HepG2 (cell line): ENCODE results near the gene NDRG3. TPM values are rescaled to one million over a fixed set of nuclear protein-coding genes. Genes with fewer than 3 reads are reported as not detected.

Experiments used
- ATAC-seq: fragments of 200-7000 bp; cut with Tn5 transposase; 3 replicates; pipeline ENCODE4 v1.9.1; 2020; ENCODE audit warnings: mild to moderate bottlenecking, moderate library complexity
- BruUV-seq: library from RNA; stranded (reverse); fragments of 400-500 nt; replicated peaks from 2 replicates; lab custom pipeline; 2021; lab: Mats Ljungman, UMichigan
- CTCF ChIA-PET: fragments of 300-600 bp; formaldehyde crosslinking; extraction: SDS; loops from one replicate; lab custom pipeline; 2021; ENCODE audit warnings: low total read pairs, inconsistent platforms, low intra/inter-chr PET ratio; lab: Yijun Ruan, JAX
- POLR2A ChIA-PET: fragments of 350-600 bp; sonication (Branson Sonifier 250); formaldehyde crosslinking; loops from one replicate; lab custom pipeline; 2020; ENCODE audit warnings: antibody characterized with exemption, inconsistent platforms; lab: Yijun Ruan, JAX
- DNase-seq: peaks from one replicate; pipeline ENCODE4 v3.0.0-alpha.2; 2015; ENCODE audit warnings: low spot score
- FAIRE-seq: peaks from 3 replicates; lab custom pipeline; 2011; peaks lifted over from hg19 to GRCh38; lab: Jason Lieb, UNC
- H2AFZ ChIP-seq: one replicate; pipeline ENCODE4 v1.6.1; 2011; ENCODE audit warnings: low read length, inconsistent platforms
- H3K27ac ChIP-seq: fragments of 300-600 bp; 3 replicates; pipeline ENCODE4 v1.8.0; 2011; ENCODE audit warnings: mixed run types, mild to moderate bottlenecking, mixed read lengths, low read length, inconsistent platforms; ENCODE audit not compliant: insufficient read depth; ENCODE audit errors: extremely low read length
- H3K27me3 ChIP-seq, 2 experiments: fragments of 200-600 bp in 1 of 2; 2 replicates in 1 of 2; 3 replicates in 1 of 2; pipeline versions ENCODE4 v1.6.0 to v1.8.0; 2011; ENCODE audit warnings: low read length in 2 of 2, mild to moderate bottlenecking in 2 of 2, moderate library complexity in 2 of 2, inconsistent platforms in 1 of 2; ENCODE audit not compliant: insufficient read depth in 2 of 2, control insufficient read depth in 1 of 2
- H3K36me3 ChIP-seq, 2 experiments: fragments of 200-600 bp in 1 of 2; replicated peaks in 1 of 2; 2 replicates in 1 of 2; 3 replicates in 1 of 2; pipeline versions ENCODE4 v1.5.1 to v1.8.0; 2011; ENCODE audit warnings: low read length in 2 of 2, inconsistent platforms in 1 of 2; ENCODE audit not compliant: insufficient read depth in 2 of 2, control insufficient read depth in 1 of 2
- H3K4me1 ChIP-seq: 2 replicates; pipeline ENCODE4 v1.5.1; 2012; ENCODE audit warnings: low read length, inconsistent platforms; ENCODE audit not compliant: insufficient read depth
- H3K4me2 ChIP-seq: 2 replicates; pipeline ENCODE4 v1.6.0; 2011; ENCODE audit warnings: low read depth, low read length, inconsistent platforms
- H3K4me3 ChIP-seq, 3 experiments: fragments of 200-600 bp in 1 of 3; sonication (generic), shearing (Covaris generic) in 1 of 3; replicated peaks in 1 of 3; 2 replicates each; pipeline ENCODE4 v1.5.1; 2011 to 2016; ENCODE audit warnings: low read length in 3 of 3, inconsistent platforms in 2 of 3, low read depth in 2 of 3, mild to moderate bottlenecking in 2 of 3, control low read depth in 1 of 3, mixed read lengths in 1 of 3; ENCODE audit not compliant: insufficient read depth in 1 of 3
- H3K79me2 ChIP-seq: one replicate; pipeline ENCODE4 v1.6.1; 2011; ENCODE audit warnings: low read length, inconsistent platforms; ENCODE audit not compliant: insufficient read depth
- H3K9ac ChIP-seq: 2 replicates; pipeline ENCODE4 v1.6.0; 2011; ENCODE audit warnings: mild to moderate bottlenecking, low read depth, low read length, inconsistent platforms; ENCODE audit not compliant: insufficient read depth
- H3K9me3 ChIP-seq: 2 replicates; pipeline ENCODE4 v1.5.1; 2012; ENCODE audit warnings: mild to moderate bottlenecking, low read length
- H4K20me1 ChIP-seq: 2 replicates; pipeline ENCODE4 v1.6.0; 2011; ENCODE audit warnings: inconsistent platforms, mild to moderate bottlenecking, low read length, moderate library complexity; ENCODE audit not compliant: insufficient read depth
- ISX ChIP-seq: sonication (generic); formaldehyde crosslinking; conservative IDR thresholded peaks from 2 replicates; pipeline ENCODE4 v1.5.0; 2020; ENCODE audit warnings: missing genetic modification reagents
- MAZ ChIP-seq, 2 experiments: sonication (generic) in 1 of 2; formaldehyde crosslinking in 1 of 2; IDR thresholded peaks; 2 replicates each; pipeline versions ENCODE4 v1.5.0 to v1.6.1; 2012 to 2020; ENCODE audit warnings: low read depth in 2 of 2, mild to moderate bottlenecking in 2 of 2, borderline replicate concordance in 1 of 2, improper control_type of control experiment in 1 of 2, low read length in 1 of 2, missing genetic modification reagents in 1 of 2, moderate library complexity in 1 of 2
- PCBP1 ChIP-seq: fragments of 200-400 bp; formaldehyde crosslinking; IDR thresholded peaks from 2 replicates; pipeline ENCODE4 v1.6.1; 2017; ENCODE audit warnings: mild to moderate bottlenecking, low read depth, low read length, borderline replicate concordance
- SMC3 ChIP-seq: IDR thresholded peaks from 2 replicates; pipeline ENCODE4 v1.6.1; 2011; ENCODE audit warnings: low read length, improper control_type of control experiment
- YY1 ChIP-seq: IDR thresholded peaks from 2 replicates; pipeline ENCODE4 v1.6.1; 2011; ENCODE audit warnings: low read length, low read depth, moderate library complexity, mild to moderate bottlenecking; ENCODE audit not compliant: insufficient read depth, insufficient replicate concordance
- ZFYVE20 ChIP-seq: sonication (generic); formaldehyde crosslinking; IDR thresholded peaks from 2 replicates; pipeline ENCODE4 v1.8.0; 2023; ENCODE audit warnings: low read depth, mild to moderate bottlenecking, moderate library complexity, missing genetic modification reagents, borderline replicate concordance
- ZNF225 ChIP-seq: sonication (generic); formaldehyde crosslinking; IDR thresholded peaks from 2 replicates; pipeline ENCODE4 v1.4.0; 2020; ENCODE audit warnings: mild to moderate bottlenecking, missing genetic modification reagents
- ZNF350 ChIP-seq: sonication (generic); formaldehyde crosslinking; IDR thresholded peaks from 2 replicates; pipeline ENCODE4 v1.4.0; 2020; ENCODE audit warnings: mild to moderate bottlenecking, low read depth, missing genetic modification reagents, borderline replicate concordance
- ZNF460 ChIP-seq: sonication (generic); formaldehyde crosslinking; IDR thresholded peaks from 2 replicates; pipeline ENCODE4 v1.5.1; 2020; ENCODE audit warnings: missing genetic modification reagents, mild to moderate bottlenecking, borderline replicate concordance
- ZNF709 ChIP-seq: sonication (generic); formaldehyde crosslinking; IDR thresholded peaks from 2 replicates; pipeline ENCODE4 v1.5.0; 2020; ENCODE audit warnings: mild to moderate bottlenecking, missing genetic modification reagents
- ZNF773 ChIP-seq: sonication (generic); formaldehyde crosslinking; IDR thresholded peaks from 2 replicates; pipeline ENCODE4 v1.4.0; 2020; ENCODE audit warnings: missing genetic modification reagents, borderline replicate concordance
- ZNF839 ChIP-seq: sonication (generic); formaldehyde crosslinking; IDR thresholded peaks from 2 replicates; pipeline ENCODE4 v1.4.0; 2020; ENCODE audit warnings: missing genetic modification reagents, mild to moderate bottlenecking, borderline replicate concordance
- WGBS: methylation state at CpG from one replicate; pipeline ENCODE4 v1.1.6; 2017; ENCODE audit warnings: low lambda C conversion rate; 5-methylcytosine and 5-hydroxymethylcytosine counted together
- in situ Hi-C: cut with HindIII; loops from 2 replicates; pipeline ENCODE4 v1.10.0; 2017; ENCODE audit warnings: low pct_unique_long_range_greater_than_20kb; ENCODE audit not compliant: extremely low pct_ligation_motif_present
- intact Hi-C: fragments of 100-400 bp; cut with micrococcal nuclease; formaldehyde crosslinking; loops from one replicate; pipeline ENCODE4 v1.10.0; 2022; ENCODE audit not compliant: unreplicated experiment
- polyA plus RNA-seq, 8 experiments: library from polyadenylated mRNA; depleted of rRNA in 3 of 8; stranded (reverse) in 7 of 8; unstranded in 1 of 8; fragments of >200 nt; fragmentation: Illumina TruSeq in 4 of 8; extraction: Trizol in 4 of 8; gene quantifications; 2 replicates each; pipeline versions ENCODE4 v1.2.1 to v1.2.3, GENCODE V29; 2011 to 2016; ENCODE audit warnings: low read depth in 4 of 8, missing spikeins in 1 of 8, mixed read lengths in 1 of 8; ENCODE audit not compliant: insufficient read depth in 1 of 8
- total RNA-seq, 5 experiments: library from RNA; depleted of rRNA; stranded (reverse); fragments of >200 nt; fragmentation: Illumina TruSeq; extraction: Trizol; gene quantifications; 2 replicates each; pipeline ENCODE4 v1.2.3, GENCODE V29; 2016; ENCODE audit warnings: low read depth in 1 of 5
- TF ChIP-seq, protein P1 (sequence below): IDR thresholded peaks from 2 replicates; pipeline ENCODE4 v1.6.1; 2016; ENCODE audit warnings: low read depth, control low read depth
- TF ChIP-seq, protein P2 (sequence below): sonication (generic); formaldehyde crosslinking; IDR thresholded peaks from 2 replicates; pipeline ENCODE4 v1.5.0; 2020; ENCODE audit warnings: mild to moderate bottlenecking, missing genetic modification reagents
- TF ChIP-seq, protein P3 (sequence below): sonication (generic); formaldehyde crosslinking; IDR thresholded peaks from 2 replicates; pipeline ENCODE4 v1.4.0; 2020; ENCODE audit warnings: mild to moderate bottlenecking, missing genetic modification reagents
- TF ChIP-seq, protein P4 (sequence below), 2 experiments: sonication (generic) in 1 of 2; formaldehyde crosslinking in 1 of 2; IDR thresholded peaks; 2 replicates each; pipeline versions ENCODE4 v1.4.0 to v1.6.1; 2018 to 2020; ENCODE audit warnings: missing genetic modification reagents in 2 of 2, borderline replicate concordance in 1 of 2, low read depth in 1 of 2, mild to moderate bottlenecking in 1 of 2, missing biosample characterization in 1 of 2

Gene NDRG3
- total and polyA plus RNA-seq, 2 of the 13 experiments (the other 11 are each of a cell fraction or from before 2014, with no cell fraction given), result 36.0 to 40.5 TPM

DNA sequence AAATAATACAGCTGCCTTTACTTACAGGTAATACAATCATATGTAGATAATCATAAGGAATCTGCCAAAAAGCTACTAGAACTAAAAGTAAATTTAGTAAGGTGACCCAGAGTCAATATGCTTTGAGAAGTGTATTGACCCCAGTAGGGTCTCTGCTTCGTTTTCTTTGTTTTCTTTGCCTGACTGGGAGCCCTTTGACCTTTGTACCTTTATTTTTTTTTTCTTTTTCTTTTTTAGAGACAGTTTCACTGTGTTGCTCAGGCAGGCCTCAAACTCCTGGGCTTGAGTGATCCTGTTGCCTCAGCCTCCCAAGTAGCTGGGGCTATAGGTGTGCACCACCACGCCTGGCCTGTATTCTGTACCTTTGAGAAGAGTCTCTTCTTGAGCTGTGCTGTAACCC is 122.4 kb downstream of the NDRG3 start:
- Histone ChIP-seq H3K4me3 (peak overlapping the region in 1 of 3 experiments; percentile 42; a peak in 1 of 6 replicates), H3K9ac (0 out of 2 replicates have a peak overlapping the region, but pooled peaks have one; percentile 48), H3K4me1 (peaks cover 37% of the 10 kb centered on the region), H3K27ac (peak overlapping the region; percentile 18), H3K36me3 (no peaks in the 10 kb centered on the region), H3K79me2 (no peaks in the 10 kb centered on the region), H3K4me2 (peak overlapping the region; percentile 75), H4K20me1 (no peaks in the 10 kb centered on the region), H2AFZ (no peak overlapping the region), H3K9me3 (no peaks in the 10 kb centered on the region), H3K27me3 (no peaks in the 10 kb centered on the region)
- BruUV-seq, result no TSS peak
- in situ Hi-C loops, result no loop called here
- DNase-seq (peak; percentile 66), ATAC-seq (peak; percentile 55), FAIRE-seq (peak; percentile 30)
- intact Hi-C loops, result no loop called here
- POLR2A ChIA-PET, result interaction anchor here (0.6 to 4.5 kb wide), 9 partner anchors 9 to 48 kb away, joined by 3 to 52 read pairs (median 8); partner anchors contain the start of genes RAB5IF and SLA2
- 40% methylated on average over 2 of the region's 2 CpGs for WGBS
- CTCF ChIA-PET, result no interaction called here
- TF ChIP-seq ZNF709 (CRISPR knock-in tag) (no peak), ISX (CRISPR knock-in tag) (no peak), ZFYVE20 (CRISPR knock-in tag) (no peak), ZNF839 (CRISPR knock-in tag) (no peak), ZNF350 (0 out of 2 replicates have a peak, but pooled peaks have one; percentile 25), ZNF460 (CRISPR knock-in tag) (peak; percentile 98), ZNF773 (no peak), ZNF225 (CRISPR knock-in tag) (no peak), PCBP1 (no peak), SMC3 (no peak), MAZ (IDR thresholded peaks at IDR 0.05; ENCODE audit: borderline replicate concordance, low read depth, low read length) (no peak), MAZ (CRISPR knock-in tag; IDR thresholded peaks at IDR 0.05; ENCODE audit: low read depth) (no peak), YY1 (no peak)
- TF ChIP-seq, protein P1, sequence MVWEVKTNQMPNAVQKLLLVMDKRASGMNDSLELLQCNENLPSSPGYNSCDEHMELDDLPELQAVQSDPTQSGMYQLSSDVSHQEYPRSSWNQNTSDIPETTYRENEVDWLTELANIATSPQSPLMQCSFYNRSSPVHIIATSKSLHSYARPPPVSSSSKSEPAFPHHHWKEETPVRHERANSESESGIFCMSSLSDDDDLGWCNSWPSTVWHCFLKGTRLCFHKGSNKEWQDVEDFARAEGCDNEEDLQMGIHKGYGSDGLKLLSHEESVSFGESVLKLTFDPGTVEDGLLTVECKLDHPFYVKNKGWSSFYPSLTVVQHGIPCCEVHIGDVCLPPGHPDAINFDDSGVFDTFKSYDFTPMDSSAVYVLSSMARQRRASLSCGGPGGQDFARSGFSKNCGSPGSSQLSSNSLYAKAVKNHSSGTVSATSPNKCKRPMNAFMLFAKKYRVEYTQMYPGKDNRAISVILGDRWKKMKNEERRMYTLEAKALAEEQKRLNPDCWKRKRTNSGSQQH (CRISPR knock-in tag), result no peak
- TF ChIP-seq, protein P2, sequence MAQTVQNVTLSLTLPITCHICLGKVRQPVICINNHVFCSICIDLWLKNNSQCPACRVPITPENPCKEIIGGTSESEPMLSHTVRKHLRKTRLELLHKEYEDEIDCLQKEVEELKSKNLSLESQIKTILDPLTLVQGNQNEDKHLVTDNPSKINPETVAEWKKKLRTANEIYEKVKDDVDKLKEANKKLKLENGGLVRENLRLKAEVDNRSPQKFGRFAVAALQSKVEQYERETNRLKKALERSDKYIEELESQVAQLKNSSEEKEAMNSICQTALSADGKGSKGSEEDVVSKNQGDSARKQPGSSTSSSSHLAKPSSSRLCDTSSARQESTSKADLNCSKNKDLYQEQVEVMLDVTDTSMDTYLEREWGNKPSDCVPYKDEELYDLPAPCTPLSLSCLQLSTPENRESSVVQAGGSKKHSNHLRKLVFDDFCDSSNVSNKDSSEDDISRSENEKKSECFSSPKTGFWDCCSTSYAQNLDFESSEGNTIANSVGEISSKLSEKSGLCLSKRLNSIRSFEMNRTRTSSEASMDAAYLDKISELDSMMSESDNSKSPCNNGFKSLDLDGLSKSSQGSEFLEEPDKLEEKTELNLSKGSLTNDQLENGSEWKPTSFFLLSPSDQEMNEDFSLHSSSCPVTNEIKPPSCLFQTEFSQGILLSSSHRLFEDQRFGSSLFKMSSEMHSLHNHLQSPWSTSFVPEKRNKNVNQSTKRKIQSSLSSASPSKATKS (CRISPR knock-in tag), result no peak
- TF ChIP-seq, protein P3, sequence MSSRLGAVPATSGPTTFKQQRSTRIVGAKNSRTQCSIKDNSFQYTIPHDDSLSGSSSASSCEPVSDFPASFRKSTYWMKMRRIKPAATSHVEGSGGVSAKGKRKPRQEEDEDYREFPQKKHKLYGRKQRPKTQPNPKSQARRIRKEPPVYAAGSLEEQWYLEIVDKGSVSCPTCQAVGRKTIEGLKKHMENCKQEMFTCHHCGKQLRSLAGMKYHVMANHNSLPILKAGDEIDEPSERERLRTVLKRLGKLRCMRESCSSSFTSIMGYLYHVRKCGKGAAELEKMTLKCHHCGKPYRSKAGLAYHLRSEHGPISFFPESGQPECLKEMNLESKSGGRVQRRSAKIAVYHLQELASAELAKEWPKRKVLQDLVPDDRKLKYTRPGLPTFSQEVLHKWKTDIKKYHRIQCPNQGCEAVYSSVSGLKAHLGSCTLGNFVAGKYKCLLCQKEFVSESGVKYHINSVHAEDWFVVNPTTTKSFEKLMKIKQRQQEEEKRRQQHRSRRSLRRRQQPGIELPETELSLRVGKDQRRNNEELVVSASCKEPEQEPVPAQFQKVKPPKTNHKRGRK (CRISPR knock-in tag), result no peak
- TF ChIP-seq, protein P4, sequence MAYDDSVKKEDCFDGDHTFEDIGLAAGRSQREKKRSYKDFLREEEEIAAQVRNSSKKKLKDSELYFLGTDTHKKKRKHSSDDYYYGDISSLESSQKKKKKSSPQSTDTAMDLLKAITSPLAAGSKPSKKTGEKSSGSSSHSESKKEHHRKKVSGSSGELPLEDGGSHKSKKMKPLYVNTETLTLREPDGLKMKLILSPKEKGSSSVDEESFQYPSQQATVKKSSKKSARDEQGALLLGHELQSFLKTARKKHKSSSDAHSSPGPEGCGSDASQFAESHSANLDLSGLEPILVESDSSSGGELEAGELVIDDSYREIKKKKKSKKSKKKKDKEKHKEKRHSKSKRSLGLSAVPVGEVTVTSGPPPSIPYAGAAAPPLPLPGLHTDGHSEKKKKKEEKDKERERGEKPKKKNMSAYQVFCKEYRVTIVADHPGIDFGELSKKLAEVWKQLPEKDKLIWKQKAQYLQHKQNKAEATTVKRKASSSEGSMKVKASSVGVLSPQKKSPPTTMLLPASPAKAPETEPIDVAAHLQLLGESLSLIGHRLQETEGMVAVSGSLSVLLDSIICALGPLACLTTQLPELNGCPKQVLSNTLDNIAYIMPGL (CRISPR knock-in tag; IDR thresholded peaks at IDR 0.05; ENCODE audit: borderline replicate concordance in 1 of 2, low read depth in 1 of 2), result no peak
